H9 (cell line): Measurements from ENCODE around the gene SULF2. TPM values are rescaled to one million over a fixed set of nuclear protein-coding genes. Genes with fewer than 3 reads are reported as not detected.

Source experiments
- DNase-seq: peaks from one replicate; pipeline ENCODE4 v3.0.0-alpha.2; 2017
- H2AFZ ChIP-seq: one replicate; pipeline ENCODE4 v1.6.1; 2013; ENCODE audit warnings: mild to moderate bottlenecking, low read length, control low read depth, moderate library complexity
- H2AK5ac ChIP-seq: 2 replicates; pipeline ENCODE4 v1.6.1; 2013; ENCODE audit warnings: low read length, control low read depth, mixed read lengths; ENCODE audit not compliant: insufficient read length
- H2BK120ac ChIP-seq: one replicate; pipeline ENCODE4 v1.6.1; 2013; ENCODE audit warnings: low read depth, mild to moderate bottlenecking, low read length, control low read depth, inconsistent platforms; ENCODE audit not compliant: poor library complexity, severe bottlenecking
- H2BK12ac ChIP-seq: 2 replicates; pipeline ENCODE4 v1.6.1; 2013; ENCODE audit warnings: low read length, control low read depth, mixed read lengths, low read depth; ENCODE audit not compliant: insufficient read length
- H2BK15ac ChIP-seq: 2 replicates; pipeline ENCODE4 v1.6.1; 2013; ENCODE audit warnings: low read depth, low read length, control low read depth
- H2BK20ac ChIP-seq: one replicate; pipeline ENCODE4 v1.6.1; 2013; ENCODE audit warnings: low read depth, mild to moderate bottlenecking, low read length, control low read depth, inconsistent platforms; ENCODE audit not compliant: poor library complexity, severe bottlenecking
- H2BK5ac ChIP-seq: 2 replicates; pipeline ENCODE4 v1.6.1; 2013; ENCODE audit warnings: low read length, control low read depth, mixed read lengths; ENCODE audit not compliant: insufficient read length
- H3K14ac ChIP-seq: 2 replicates; pipeline ENCODE4 v1.6.1; 2013; ENCODE audit warnings: low read length, control low read depth; ENCODE audit not compliant: insufficient read depth
- H3K18ac ChIP-seq: 2 replicates; pipeline ENCODE4 v1.6.1; 2013; ENCODE audit warnings: low read depth, mild to moderate bottlenecking, mixed read lengths, low read length, control low read depth; ENCODE audit not compliant: insufficient read length
- H3K23ac ChIP-seq: 2 replicates; pipeline ENCODE4 v1.6.1; 2013; ENCODE audit warnings: low read length, control low read depth, mixed read lengths, low read depth; ENCODE audit not compliant: insufficient read length
- H3K23me2 ChIP-seq: 2 replicates; pipeline ENCODE4 v1.6.1; 2013; ENCODE audit warnings: low read depth, mild to moderate bottlenecking, mixed read lengths, low read length, control low read depth; ENCODE audit not compliant: insufficient read length, poor library complexity, severe bottlenecking
- H3K27ac ChIP-seq: 2 replicates; pipeline ENCODE4 v1.5.1; 2013; ENCODE audit warnings: low read length, control low read depth, mixed read lengths, low read depth; ENCODE audit not compliant: insufficient read length
- H3K27me3 ChIP-seq: 2 replicates; pipeline ENCODE4 v1.6.1; 2013; ENCODE audit warnings: low read length, control low read depth, inconsistent platforms; ENCODE audit not compliant: insufficient read depth
- H3K4ac ChIP-seq: 2 replicates; pipeline ENCODE4 v1.6.1; 2013; ENCODE audit warnings: low read depth, mild to moderate bottlenecking, control low read depth, inconsistent platforms, low read length, moderate library complexity
- H3K4me1 ChIP-seq: 2 replicates; pipeline ENCODE4 v1.6.1; 2013; ENCODE audit warnings: low read length, control low read depth, inconsistent platforms; ENCODE audit not compliant: insufficient read depth
- H3K4me2 ChIP-seq: 2 replicates; pipeline ENCODE4 v1.6.1; 2013; ENCODE audit warnings: low read length, control low read depth, mixed read lengths; ENCODE audit not compliant: insufficient read length, insufficient read depth
- H3K56ac ChIP-seq: 2 replicates; pipeline ENCODE4 v1.6.1; 2013; ENCODE audit warnings: low read depth, mild to moderate bottlenecking, mixed read lengths, low read length, control low read depth; ENCODE audit not compliant: insufficient read length
- H3K79me1 ChIP-seq: 2 replicates; pipeline ENCODE4 v1.6.1; 2013; ENCODE audit warnings: low read depth, mild to moderate bottlenecking, moderate library complexity, low read length, control low read depth, inconsistent platforms; ENCODE audit not compliant: insufficient read depth, poor library complexity, severe bottlenecking
- H3K79me2 ChIP-seq: 2 replicates; pipeline ENCODE4 v1.6.1; 2013; ENCODE audit warnings: low read length, control low read depth, inconsistent platforms; ENCODE audit not compliant: insufficient read depth
- H3K9ac ChIP-seq: 2 replicates; pipeline ENCODE4 v1.6.1; 2013; ENCODE audit warnings: low read length, control low read depth, mixed read lengths; ENCODE audit not compliant: insufficient read length; ENCODE audit errors: extremely low read depth
- H3K9me3 ChIP-seq: one replicate; pipeline ENCODE4 v1.6.1; 2013; ENCODE audit warnings: low read depth, low read length, inconsistent platforms; ENCODE audit not compliant: control insufficient read depth
- H3T11ph ChIP-seq: one replicate; pipeline ENCODE4 v1.6.1; 2013; ENCODE audit warnings: mild to moderate bottlenecking, low read length, control low read depth, inconsistent platforms
- H4K20me1 ChIP-seq: one replicate; pipeline ENCODE4 v1.6.1; 2013; ENCODE audit not compliant: control insufficient read depth, insufficient read length, insufficient read depth
- H4K5ac ChIP-seq: 2 replicates; pipeline ENCODE4 v1.6.1; 2013; ENCODE audit warnings: low read depth, mild to moderate bottlenecking, mixed read lengths, low read length, control low read depth; ENCODE audit not compliant: insufficient read length
- H4K8ac ChIP-seq: replicated peaks from 2 replicates; pipeline ENCODE4 v1.6.1; 2013; ENCODE audit warnings: low read length, control low read depth, mixed read lengths, low read depth; ENCODE audit not compliant: insufficient read length
- H4K91ac ChIP-seq: 2 replicates; pipeline ENCODE4 v1.6.1; 2013; ENCODE audit warnings: low read depth, mild to moderate bottlenecking, moderate library complexity, mixed read lengths, low read length, control low read depth; ENCODE audit not compliant: insufficient read length
- H3K27ac Mint-ChIP-seq, 3 experiments: 2 replicates in 2 of 3; 3 replicates in 1 of 3; pipeline ENCODE4 v1.8.0; 2020 to 2021; ENCODE audit warnings: mixed read lengths in 3 of 3, mild to moderate bottlenecking in 1 of 3, moderate library complexity in 1 of 3
- H3K27me3 Mint-ChIP-seq: 2 replicates; pipeline ENCODE4 v1.8.0; 2021; ENCODE audit warnings: low read depth, mild to moderate bottlenecking, moderate library complexity, mixed read lengths
- H3K36me3 Mint-ChIP-seq, 3 experiments: 2 replicates in 2 of 3; 3 replicates in 1 of 3; pipeline ENCODE4 v1.8.0; 2020 to 2021; ENCODE audit warnings: low read depth in 3 of 3, mixed read lengths in 3 of 3; ENCODE audit not compliant: insufficient read depth in 1 of 3
- H3K4me1 Mint-ChIP-seq, 2 experiments: 2 replicates each; pipeline ENCODE4 v1.8.0; 2020; ENCODE audit warnings: mixed read lengths in 2 of 2
- H3K4me3 Mint-ChIP-seq, 2 experiments: 2 replicates in 1 of 2; 3 replicates in 1 of 2; pipeline ENCODE4 v1.8.0; 2020 to 2021; ENCODE audit warnings: mild to moderate bottlenecking in 2 of 2, mixed read lengths in 2 of 2, moderate library complexity in 1 of 2
- H3K9me3 Mint-ChIP-seq, 2 experiments: 2 replicates in 1 of 2; 3 replicates in 1 of 2; pipeline ENCODE4 v1.8.0; 2020; ENCODE audit warnings: mild to moderate bottlenecking in 2 of 2, mixed read lengths in 2 of 2, moderate library complexity in 1 of 2
- CTCF ChIP-seq: fragments of 200-600 bp; sonication (generic); conservative IDR thresholded peaks from 3 replicates; pipeline ENCODE4 v1.8.0; 2021; ENCODE audit warnings: antibody characterized with exemption, mild to moderate bottlenecking
- WGBS: extraction: QIAGEN DNeasy Blood & Tissue Kit; methylation state at CpG from one replicate; pipeline ENCODE4 v1.1.7; 2013; ENCODE audit warnings: missing lambda C conversion rate, low lambda C conversion rate, mixed read lengths; ENCODE audit not compliant: insufficient read length; ENCODE audit errors: extremely low coverage; 5-methylcytosine and 5-hydroxymethylcytosine counted together
- total RNA-seq: library from RNA; stranded (reverse); gene quantifications from 2 replicates; pipeline ENCODE4 v1.2.1, GENCODE V29; 2021

The SULF2 gene
- total RNA-seq, 1 experiment from 2014 or later: 31.2 TPM

- Histone ChIP-seq H4K8ac (no peak overlapping the region), H4K20me1 (no peaks in the 10 kb centered on the region), H3K23ac (no peak overlapping the region), H2AK5ac (no peak overlapping the region), H4K91ac (no peak overlapping the region), H2BK120ac (no peak overlapping the region), H2BK12ac (no peak overlapping the region), H3K79me1 (no peaks in the 10 kb centered on the region), H3K79me2 (no peaks in the 10 kb centered on the region), H4K5ac (no peak overlapping the region), H3T11ph (no peak overlapping the region), H2BK15ac (no peak overlapping the region), H3K4me1 (no peaks in the 10 kb centered on the region; the same call in 1 of the 2 replicates), H3K27me3 (no peaks in the 10 kb centered on the region), H3K9me3 (no peaks in the 10 kb centered on the region), H2AFZ (no peak overlapping the region), H3K56ac (no peak overlapping the region), H2BK5ac (no peak overlapping the region), H3K9ac (no peak overlapping the region), H3K18ac (no peak overlapping the region), H3K23me2 (no peaks in the 10 kb centered on the region), H3K27ac (no peak overlapping the region), H3K4me2 (no peak overlapping the region), H3K4ac (no peak overlapping the region), H2BK20ac (no peak overlapping the region), H3K14ac (no peak overlapping the region)
- Mint-ChIP-seq H3K4me1 (peaks cover 12 to 13% of the 10 kb centered on the region in 2 experiments), H3K27ac (no peak overlapping the region; a peak in 1 of 7 replicates), H3K27me3 (no peaks in the 10 kb centered on the region), H3K9me3 (no peaks in the 10 kb centered on the region), H3K4me3 (no peak overlapping the region), H3K36me3 (peaks cover 0 to 4% (median 0%) of the 10 kb centered on the region in 3 experiments; a peak in 1 of 7 replicates)
- TF ChIP-seq CTCF: no peak
- WGBS: no CpG with 5 or more reads among the region's 10 CpGs
- DNase-seq: no peak
These were observed 55.8 kb downstream of the SULF2 start for GRCh38 chr20:47729472-47729871.
